COLO668 (cell line): ENCODE results near the gene TOB1.
"Not testable (repeated sequence)": the region's sequence is repeated elsewhere in the genome, so short reads cannot be mapped to it uniquely, and the experiment has no call there.

Experiments used
- DNase-seq: peaks from one replicate; lab custom pipeline; 2025; ENCODE audit not compliant: unreplicated experiment; lab: John Stamatoyannopoulos, UW

TOB1 gene

DNA sequence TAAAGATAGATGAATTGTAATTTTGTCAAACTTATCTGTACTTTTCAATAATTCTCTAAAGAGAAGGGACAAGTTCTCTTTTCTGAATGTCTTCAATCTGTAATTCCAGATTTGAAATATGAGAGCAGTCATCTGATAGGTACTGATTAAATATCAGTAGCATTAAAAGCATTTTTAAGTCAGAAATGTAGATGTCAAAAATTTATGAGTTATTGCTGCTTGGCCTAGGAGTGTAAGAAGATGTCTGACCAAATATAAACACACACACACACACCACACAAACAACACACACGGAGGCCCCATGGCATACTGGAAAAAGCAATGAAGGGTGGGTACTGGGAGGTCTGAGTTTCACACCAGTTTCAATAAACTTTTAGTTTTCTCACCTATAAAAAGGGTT lies 2.4 kb upstream of the TOB1 start:
- no peak for DNase-seq

DNA sequence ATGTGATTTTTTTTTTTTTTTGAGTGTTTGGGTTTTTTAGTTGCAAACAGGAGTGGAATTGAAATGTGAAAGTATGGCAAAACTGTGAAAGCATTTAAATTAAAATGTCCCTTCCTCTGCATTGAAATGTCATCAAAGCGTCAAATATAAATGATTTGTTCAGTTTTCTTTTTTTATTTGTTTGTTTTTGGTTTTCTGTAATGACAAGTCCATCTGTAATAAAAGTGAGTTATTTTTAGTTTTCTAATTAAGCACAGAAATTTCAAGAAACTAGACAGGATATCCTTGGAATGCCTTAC lies 1.9 kb upstream of the TOB1 start:
- no peak for DNase-seq

DNA sequence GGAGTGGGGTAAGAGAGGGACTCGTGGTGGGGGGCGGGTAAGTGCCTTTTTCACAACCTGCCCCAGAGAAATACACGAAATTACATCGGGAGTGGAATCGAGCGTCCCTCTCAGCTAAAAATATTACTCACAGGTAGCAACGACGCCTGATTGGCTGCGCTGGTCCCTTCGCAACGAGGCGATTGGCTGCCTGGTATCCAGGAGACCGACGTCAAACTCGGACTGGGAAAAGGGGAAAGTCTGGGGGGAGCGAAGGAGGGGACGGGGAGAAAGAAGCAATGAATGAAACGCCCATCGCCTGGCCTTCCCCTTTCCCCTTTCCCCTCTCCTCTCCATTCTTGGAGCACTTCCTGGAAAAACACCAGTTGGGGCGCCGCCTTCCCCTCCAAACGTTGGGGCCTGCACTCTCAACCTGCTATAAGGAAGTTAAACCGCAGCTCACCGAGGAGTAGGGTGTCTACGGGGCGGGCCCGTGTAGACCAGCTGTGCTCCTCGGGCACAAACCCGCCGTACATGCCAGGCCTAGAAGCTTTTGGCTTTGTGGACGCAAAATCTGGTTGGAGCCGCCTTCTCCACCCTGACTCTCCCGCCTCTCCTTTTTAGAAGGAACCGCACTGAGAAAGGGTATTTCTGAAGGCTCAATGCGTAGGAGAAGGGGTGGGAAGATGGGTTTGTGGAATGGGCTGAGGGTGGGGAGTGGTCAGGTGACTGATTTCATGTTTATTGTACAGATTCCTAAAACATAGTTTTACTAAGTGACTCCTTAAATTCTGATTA lies 1.4 kb upstream of the TOB1 start:
- DNase-seq, result peak; percentile 86

DNA sequence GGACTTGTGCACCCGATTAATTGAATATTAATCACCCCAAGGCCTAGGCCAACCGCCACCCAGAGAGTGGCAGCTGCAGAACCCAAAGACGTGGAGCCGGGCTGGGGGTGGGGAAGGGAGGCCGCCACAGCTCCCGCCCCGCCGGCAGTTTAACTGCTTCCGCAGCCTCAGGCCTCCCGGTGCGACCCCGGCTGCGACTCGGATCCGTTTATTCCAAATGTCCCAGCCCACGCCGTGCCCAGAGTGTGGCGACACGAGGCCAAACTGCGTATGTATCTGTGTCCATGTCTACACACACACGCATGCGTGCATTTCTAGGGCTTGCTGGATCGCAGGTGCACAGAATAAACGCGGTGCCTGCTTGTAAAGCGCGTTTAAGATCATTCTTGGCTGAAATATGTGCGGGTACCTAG lies 802 bp upstream of the TOB1 start:
- peak; percentile 64 for DNase-seq

DNA sequence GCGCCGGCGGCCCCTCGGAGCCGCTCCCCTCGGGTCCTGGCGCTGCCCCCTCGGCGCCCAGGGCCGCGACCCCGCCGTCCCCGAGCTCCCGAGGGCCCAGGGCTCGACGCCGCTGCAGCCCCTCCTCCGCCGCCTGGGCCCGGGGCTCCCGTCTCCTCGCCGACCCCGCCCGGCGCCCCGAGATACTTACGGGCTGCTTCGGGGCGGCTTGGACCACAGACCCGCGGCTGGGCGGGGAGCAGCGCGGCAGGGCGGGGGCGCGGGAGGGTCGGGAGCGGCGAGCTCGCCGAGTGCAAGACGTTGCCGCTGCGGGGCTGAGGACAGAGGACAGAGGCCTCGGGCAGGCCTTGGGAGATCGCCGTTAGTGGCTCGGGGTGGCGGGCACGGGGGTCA lies 290 bp downstream of the TOB1 start:
- no peak for DNase-seq

DNA sequence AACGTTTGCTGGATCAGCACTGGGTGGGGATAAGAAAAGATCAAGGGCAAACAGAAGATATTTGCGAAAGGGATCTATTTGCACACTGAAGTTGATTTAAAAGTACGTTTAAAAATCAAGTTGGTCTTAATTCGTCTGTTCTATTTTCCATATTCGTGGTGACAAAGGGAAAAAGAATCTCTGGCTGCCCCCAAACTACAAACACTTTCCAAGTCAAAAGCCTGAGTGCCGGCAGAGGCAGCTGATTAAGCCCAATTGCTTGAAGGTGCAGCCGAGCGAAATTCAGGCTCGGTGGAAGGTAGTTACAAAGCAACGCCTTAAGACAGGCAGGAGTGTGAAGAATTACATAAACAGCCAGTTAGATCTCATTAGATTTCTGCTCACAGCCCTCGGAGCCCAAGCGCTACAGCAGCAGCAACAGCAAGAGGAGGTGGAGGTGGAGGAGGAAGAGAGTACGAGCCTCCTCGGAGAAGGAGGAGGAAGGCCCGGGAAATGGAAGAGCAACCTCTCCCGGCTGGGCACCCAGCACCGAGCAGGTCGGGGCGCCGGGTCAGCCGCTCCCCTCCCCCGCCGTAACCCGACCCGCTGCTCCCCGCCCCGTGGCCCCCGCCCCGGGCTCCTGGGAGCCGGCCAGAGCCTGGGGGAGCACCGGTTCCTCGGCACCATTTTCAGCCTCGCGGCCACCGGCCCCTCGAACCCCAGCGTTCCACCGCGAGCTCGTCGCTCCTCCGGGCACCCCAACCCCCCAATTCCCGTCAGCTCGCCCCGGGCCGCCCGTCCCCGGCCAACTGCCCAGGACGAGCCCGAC lies 890 bp downstream of the TOB1 start:
- peak; percentile 58 for DNase-seq

DNA sequence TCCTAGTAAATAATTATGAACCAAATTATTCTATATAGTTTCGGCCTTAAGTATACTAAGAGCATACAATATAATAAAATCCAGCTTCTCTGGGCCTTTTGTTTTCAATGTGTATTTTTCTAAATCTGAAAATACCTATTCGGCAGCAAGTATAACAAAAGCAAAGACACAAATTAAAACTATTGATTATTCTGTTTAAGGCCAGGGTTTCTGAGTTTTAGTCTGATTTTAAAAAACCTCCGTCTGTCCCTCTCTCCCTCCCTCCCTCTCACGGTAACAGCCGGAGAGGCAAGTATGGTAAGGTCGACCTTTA lies 1.5 kb downstream of the TOB1 start:
- DNase-seq, result no peak

DNA sequence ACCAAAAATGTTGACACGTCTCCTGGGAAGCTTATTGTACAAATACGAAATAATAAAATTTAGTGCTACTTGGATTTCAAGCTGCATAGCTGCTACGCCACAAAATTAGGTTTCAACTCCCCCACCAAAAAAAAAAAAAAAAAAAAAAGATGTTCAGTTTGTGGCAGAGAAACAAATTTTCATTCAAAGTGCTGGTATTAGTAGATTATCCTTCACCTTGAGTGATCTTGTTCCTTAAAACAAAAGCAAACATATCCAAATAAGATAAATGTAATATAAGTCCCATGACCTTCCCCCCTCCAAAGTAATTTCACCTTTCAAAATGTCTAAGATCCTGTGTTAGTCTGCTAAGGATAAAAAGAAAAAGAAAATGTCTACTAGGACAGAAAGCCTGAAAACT lies 2.2 kb downstream of the TOB1 start:
- no peak for DNase-seq

DNA sequence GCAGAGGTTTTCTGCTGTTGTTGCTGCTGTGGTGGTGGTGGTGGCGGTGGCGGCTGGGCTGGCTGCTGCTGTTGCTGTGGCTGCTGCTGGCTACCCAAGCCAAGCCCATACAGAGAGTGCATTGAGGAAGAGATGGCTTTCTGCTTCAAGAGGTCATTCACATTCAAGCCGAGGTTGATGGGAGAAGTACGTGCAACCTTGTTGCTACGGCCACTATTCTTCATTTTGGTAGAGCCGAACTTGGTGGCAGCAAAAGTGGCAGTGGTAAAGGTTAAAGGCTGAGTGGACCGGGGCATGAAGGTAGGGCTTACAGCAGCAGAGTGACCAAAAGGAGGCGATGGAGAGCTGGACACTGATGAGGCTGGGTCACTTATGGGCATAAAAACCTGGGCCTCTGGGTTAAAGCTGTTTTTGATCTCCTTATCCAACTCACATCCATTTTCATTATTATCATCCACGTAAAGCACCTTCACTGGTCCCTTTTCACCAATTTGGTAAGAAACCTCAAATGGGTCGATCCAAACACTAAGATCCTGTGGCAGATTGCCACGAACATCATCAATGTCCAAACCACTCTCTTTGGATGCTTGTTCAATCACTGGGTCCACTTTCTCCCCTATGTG lies 2.8 kb downstream of the TOB1 start:
- DNase-seq, result peak; percentile 30

DNA sequence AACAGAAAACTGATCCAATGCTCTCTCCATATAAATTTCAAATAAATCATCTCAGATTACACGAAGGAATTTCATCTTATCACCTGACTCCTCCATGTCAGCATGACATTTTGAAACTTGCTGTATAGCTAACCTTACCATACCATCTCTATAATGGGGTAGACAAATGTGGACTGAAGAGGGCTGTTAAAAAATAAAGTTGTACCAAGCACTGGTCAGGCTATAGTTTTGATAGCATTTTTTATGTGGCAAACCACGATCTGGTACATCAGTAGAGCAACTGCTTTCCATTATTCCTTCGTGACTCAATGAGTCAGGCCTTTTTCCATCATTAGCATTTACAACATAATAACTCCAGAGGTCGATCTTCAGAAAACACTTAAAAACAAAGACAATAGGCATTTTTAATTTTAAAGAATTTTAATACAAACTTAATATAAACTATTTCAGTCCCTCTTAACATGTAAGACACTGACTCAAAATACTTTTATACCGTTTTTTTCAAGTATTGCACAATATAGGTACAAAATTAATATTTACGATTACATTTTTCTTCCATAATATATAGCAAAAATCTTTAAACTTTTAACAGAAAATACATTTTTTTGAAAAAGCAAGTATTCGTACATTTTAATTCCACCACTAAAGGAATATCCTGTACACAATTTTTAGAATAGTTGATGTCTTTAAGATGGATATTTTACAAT lies 4.2 kb downstream of the TOB1 start:
- DNase-seq, result no peak

DNA sequence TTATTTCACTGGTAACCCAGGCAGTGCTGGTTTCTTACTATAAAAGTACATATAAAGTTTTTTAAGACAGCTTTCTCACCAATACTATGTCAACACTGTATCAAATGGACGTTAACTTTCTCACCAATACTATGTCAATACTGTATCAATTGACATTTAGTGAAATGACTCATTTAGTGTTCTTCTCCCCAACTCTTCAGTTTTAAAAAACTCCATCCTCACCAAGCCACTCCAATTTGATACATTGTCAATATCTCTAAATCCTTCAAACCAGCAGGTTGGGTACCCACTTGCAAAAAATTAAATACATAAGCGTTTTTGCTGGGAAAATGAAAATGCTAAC lies 4.8 kb downstream of the TOB1 start:
- no peak for DNase-seq

DNA sequence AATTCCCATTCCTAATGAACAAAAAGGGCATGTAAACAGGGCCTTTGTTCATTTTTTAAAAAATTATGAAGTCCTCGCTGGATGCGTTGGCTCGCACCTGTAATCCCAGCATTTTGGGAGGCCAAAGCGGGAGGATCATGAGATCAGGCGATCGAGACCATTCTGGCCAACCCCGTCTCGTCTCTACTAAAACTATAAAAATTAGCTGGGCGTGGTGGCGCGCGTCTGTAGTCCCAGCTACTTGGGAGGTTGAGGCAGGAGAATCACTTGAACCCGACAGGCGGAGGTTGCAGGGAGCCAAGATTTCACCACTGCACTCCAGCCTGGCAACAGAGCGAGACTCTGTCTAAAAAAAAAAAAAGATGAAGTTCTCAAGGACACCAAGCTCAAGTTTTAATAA lies 6.4 kb downstream of the TOB1 start:
- DNase-seq, result not testable (repeated sequence)

DNA sequence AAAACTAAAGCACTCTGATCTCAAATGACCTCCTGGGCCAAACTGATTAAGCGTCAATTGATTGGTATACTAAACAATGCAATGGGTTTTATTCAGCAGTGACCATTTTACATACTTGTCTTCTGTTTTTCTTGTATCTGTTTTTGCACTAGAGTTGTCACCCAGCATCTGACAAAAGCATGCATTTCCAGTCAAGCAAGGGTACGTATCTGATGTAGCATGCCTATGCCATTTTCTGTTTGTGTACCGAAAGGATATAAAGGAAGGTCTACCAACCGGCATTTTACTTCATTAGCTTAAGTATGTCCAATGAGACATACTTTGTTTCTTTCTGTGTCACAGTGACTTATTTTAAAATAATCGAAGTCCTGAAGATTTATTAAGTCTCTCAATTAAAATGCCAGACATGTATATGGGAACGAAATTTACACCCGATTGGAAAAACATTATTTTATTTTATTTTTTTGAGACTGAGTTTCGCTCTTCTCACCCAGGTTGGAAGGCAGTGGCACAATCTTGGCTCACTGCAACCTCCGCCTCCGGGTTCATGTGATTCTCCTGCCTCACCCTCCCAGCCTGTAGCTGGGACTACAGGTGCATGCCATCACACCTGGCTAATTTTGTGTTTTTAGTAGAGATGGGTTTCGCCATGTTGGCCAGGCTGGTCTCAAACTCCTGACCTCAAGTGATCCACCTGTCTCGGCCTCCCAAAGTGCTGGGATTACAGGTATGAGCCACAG lies 7.5 kb downstream of the TOB1 start:
- DNase-seq, result no peak

DNA sequence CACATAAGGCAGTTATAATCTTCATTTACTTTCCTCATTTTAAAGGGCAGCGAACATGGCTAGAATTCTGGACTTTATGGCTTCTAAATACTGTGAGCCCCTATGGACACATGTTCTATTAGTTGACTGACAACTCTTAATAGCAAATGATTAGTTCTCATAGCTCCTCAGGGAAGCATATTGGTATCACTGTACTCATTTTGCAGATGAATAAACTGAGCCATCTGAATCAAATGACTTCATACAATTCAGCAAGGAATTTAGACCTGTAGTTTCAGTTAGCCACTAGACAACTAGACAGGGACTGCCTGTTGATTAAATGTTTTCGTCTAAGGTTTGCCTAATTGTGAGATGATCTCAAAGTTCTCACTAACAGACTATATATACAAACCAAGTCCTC lies 9.7 kb downstream of the TOB1 start:
- DNase-seq, result no peak

DNA sequence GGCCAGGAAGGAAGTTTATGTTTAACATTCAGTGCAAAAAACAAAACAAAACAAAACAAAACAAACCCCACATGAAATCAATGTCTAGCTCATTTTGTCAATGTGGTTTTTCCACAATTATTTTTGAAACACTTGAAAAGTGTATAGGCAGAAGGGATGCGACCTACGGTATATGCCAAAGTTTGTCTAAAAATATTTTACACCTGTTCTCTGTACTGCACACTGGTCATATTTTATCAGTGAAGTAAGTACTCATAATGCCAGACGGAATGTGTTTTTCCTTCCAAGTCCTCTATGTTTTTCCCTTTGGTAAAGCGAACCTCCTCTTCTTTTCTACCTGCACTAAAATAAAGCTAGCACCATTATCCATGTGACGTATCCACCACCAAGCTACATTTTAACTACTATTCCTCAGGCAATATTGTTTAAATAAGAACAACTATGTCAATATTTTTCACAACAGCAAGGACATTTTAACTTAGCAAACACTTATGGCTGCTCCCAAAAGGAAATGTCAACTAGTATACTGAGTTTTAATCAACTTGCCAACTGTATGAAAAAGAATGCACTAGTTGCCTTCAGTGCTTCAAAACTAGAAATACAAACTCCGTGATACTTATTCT lies 10.3 kb downstream of the TOB1 start:
- no peak for DNase-seq

DNA sequence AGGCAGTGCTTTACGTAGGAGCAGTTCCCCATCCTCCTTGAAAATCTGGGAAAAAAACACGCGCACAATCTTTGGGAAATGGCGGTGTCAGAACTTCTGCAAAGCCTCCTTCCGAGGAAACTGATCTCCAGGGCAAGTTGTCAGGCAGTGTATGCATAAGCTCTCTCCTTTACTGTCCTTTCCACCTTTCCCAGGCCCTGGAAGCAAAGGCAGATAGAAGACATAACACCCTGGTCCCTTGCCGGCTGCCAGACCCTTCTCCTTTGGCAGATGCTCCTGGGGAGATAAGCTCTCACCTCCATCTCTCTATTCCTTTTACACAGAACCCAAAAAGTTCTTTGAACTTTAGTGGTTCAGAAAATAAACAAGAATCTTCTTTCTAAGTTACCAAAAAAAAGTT lies 12.4 kb downstream of the TOB1 start:
- DNase-seq, result no peak

DNA sequence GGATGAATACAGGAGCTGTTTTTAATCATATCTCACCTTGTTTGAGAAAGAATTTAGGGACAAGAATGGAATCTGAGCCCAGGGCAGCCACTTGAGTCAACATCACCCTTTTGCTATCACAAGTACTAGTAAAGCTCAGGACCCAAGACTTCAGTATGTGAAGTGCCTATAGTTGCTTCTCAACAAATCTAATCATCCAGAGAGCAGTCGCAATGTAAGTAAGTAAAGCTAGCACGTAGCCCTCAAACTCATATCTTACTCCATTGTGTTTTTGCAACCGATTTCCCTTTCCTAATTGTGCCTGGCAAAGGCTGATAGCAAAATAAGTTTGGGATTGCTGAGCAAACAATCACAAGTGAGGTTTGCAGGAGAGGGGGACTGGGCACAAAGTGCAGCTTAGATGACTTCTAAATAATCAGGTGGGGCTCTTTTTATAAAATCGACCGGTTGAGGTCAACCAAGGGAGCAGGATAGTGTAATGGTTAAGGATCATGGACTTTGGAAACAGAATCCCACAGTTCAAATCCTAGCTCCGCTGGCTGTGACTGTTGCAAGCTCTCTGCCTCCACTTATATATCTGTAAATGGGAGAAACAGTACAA lies 13.0 kb downstream of the TOB1 start:
- no peak for DNase-seq

DNA sequence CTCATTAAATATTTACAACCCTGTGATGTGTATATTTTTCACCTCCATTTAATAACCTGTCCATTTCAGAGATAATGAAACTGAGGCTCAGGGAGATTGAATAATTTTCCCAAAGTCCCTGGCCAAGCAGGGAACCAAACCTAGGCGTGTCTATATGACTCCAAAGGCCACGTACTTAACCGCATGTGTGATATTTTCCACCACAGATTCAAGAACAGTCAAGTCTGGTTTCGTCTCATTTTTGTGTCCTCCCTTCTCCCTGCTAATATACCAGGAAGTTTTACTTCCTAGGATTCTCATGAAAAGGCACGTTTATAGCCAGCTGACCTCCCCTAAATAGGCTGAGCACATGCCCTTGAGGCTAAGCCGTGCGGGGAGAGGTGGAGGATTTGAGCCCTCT lies 15.5 kb downstream of the TOB1 start:
- DNase-seq, result no peak

DNA sequence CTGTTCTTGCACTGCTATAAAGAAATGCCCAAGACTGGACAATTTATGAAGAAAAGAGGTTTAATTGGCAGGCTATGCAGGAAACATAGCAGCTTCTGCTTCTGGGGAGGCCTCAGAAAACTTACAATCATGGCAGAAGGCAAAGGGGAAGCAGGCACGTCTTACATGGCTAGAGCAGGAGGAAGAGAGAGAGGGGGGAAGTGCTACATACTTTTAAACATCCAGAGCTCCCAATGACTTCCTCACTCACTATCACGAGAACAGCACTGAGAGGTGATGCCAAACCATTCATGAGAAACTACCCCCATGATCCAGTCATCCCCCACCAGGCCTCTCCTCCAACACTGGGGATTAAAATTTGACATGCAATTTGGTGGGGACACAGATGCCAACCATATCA lies 17.4 kb downstream of the TOB1 start:
- no peak for DNase-seq

DNA sequence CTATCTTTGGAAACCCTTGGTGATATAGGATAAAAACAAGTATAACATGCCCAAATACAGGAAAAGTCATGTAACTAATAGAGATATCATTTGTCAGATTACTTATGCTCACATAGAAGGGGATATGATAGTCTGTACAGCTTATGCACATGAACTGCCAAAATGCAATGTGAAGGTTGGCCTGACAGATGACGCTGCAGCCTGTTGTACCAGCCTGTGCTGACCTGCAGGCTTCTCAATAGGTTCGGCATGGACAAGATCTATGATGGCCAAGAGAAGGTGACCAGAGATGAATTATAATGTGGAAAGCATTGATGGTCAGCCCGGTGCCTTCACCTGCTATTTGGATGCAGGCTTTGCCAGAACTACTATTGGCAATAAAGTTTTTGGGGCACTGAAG lies 18.1 kb downstream of the TOB1 start:
- DNase-seq, result no peak

DNA sequence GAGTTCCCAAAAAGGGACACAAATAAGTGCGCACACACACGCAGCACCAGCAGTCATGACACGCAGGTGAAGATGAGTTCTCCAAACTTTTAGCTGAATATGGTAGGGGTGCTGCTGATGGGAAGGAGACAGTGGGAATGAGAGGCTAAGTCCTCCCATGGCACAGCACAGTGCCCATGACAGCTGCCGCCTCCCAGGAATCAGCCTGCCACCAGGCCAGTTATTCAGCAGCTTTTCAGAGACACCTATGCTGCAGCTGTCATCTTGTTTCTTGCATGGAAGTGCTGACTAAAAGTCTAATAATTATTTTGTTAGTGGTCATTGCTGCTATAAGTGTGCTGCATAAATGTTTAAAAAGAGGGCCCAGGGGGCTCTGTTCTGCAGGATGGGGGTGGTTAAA lies 18.6 kb downstream of the TOB1 start:
- DNase-seq, result no peak
